Left renal cortex interstitium (tissue), 4 donors: ENCODE measurements around the gene DAD1. TPM values are rescaled to one million over a fixed set of nuclear protein-coding genes. Genes with fewer than 3 reads are reported as not detected.

Experiments used
- DNase-seq, 4 donors: peaks; one replicate each; pipeline ENCODE4 v3.0.0-alpha.2; 2013; ENCODE audit warnings: low read depth in 4 of 4, low spot score in 2 of 4, missing footprints in 1 of 4
- polyA plus RNA-seq, 4 donors: library from polyadenylated mRNA; unstranded; fragments of 120-200 nt; gene quantifications; one replicate each; pipeline ENCODE4 v1.2.1, GENCODE V29; 2013; ENCODE audit not compliant: insufficient read length in 4 of 4

DAD1 gene
- polyA plus RNA-seq, 4 donors, result 239 to 305 (median 248) TPM

DNA sequence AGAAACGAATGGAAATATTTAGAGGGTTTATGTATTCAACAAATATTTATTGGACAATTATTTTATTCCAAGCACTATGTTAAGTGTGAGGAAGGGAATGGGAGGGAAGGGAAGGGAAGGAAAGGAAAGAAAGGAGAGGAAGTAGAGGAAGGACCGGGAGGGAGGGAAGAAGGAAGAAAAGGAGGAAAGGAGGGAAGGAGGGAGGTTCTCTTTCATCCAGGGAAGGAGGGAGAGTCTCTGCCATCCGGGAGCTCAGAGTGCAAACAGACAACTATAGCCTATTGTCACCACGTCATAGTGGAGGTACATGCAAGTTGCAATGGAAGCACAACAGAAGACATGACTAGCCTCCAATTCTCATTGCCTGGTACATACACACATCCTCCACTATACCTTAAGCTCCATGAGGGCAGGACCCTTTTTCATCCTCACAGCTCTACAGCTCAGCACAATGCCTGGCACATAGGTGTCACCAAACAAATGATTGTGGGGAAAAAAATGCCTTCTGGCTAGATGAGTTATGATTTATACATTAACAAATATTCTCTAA is 48.1 kb downstream of the DAD1 start:
- no peak for DNase-seq

GRCh38 chr14:22540293-22540692 is 48.7 kb downstream of the DAD1 start:
- DNase-seq, result no peak

DNA sequence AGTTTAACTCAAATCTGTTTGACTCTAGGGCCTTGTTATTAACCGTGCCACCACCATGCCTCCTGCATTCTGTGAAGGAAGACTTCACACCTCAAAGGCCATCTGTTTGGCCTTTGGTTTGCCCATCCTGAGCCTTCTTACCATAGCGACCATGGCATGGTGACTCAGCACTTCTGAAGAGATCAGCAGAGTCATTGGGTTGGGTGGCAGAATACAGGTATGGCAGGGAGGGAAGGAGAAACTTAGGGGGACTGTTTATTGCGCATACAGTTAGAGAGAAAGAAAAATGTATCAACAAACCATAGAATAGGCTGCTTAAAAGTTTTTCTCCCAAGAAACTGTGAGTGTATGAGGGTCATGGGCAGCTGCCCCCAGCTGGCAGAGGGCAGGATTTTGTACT is 49.2 kb downstream of the DAD1 start:
- DNase-seq, result no peak

DNA sequence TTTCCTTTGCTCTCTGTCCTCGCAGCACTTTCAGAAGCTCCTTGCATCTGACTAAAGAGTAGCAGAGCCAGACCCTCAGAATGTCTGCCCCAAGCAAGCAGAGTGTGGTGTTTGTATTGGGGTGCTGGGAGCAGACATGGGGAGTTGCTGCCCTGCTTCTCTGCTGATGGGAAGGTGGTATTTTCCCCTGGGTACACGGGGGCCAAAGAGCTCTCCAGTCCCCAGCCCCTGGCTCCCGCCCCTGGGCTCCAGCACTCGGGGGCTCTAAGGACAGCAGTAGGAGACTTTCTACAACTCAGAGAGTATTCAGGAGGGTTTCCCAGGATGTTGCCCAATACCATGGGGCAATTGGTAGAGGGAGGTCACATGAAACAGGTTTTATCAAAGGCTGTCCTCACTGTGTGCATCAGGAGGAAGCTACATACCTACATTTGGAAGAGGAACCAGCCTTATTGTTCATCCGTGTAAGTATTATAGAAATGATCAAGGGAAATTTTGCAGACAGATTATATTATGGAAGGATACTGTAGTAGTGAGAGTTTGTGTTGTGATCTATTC is 50.3 kb downstream of the DAD1 start:
- no peak for DNase-seq

DNA sequence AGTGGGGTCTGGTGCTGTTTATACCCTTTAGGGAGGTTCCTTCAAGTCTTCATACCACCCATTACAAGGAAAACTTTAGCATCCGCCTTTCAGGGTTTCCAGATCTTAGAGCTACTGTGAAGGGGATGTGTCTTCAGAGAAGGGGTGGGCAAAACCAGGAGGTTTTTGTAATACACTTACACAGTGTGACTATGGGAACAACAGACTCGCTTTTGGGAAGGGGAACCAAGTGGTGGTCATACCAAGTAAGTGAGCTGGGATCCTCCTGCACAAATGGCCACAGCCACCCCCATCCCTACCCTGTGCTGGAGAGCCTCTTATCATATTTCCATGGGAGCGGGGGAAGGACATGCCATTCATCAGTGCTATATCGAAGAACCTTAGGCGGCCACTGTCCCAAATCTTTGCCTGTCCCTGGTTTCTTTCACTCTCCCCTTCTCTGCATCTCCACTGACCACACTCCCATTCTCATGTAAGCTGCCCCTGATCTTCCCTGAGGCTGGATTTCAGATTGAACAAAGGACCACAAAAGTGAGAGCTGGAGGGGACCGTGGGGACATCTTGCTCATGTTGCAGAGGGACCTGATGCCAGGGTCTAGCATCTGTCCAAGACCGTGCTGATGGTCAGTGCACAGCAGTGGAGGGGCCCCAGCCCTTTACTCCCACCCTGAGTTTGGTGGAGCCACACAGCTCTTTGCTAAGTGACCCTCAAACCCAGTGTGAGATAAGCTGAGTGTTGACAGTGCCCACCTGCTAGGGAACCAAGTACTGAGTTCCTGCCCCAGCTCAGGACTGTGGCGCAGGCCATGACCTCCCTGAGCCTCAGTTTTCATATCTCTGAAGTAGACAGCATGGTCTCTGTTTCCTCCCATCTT is 51.4 kb downstream of the DAD1 start:
- no peak for DNase-seq

DNA sequence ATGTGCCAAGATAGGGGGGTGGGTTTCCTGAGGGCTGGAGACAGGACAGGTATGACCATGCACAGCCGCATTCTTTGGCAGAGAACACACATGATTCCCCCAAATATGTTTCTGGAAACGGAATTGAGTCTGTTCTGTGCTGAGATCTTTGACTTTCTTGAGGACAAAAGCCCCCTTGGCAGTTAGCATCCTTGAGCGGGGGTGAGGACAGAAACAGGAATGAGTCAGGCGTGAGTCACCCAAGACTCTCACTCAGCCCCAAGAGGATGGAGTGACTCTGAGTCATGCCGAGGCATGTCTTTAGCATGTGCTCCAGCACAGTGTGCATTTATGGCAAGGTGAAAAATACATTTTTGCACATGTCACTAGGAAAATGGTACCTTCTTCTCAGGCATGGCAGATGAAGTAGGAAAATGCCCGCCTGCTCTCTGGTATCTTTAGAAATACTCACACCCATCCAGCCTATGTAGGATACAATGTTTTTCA is 52.1 kb downstream of the DAD1 start:
- DNase-seq, result no peak

DNA sequence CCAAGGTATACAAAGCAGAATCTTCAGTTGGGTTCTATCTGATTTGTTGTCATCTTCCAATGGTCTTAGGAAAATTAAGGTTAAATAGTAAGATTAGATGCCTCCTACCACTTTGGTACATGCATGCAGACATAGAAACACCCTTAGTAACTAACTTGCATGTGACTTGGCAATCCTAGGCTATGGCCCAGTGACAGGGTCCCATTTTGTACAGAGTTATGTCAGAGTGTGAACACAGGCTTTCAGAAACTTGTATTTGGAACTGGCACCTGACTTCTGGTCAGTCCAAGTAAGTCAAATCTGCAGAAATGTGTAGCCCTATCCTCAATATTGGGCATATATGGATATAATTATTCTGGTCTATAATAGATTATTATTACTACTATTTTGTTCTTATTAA is 53.1 kb downstream of the DAD1 start:
- no peak for DNase-seq

GRCh38 chr14:22535126-22535525 is 53.9 kb downstream of the DAD1 start:
- no peak for DNase-seq

DNA sequence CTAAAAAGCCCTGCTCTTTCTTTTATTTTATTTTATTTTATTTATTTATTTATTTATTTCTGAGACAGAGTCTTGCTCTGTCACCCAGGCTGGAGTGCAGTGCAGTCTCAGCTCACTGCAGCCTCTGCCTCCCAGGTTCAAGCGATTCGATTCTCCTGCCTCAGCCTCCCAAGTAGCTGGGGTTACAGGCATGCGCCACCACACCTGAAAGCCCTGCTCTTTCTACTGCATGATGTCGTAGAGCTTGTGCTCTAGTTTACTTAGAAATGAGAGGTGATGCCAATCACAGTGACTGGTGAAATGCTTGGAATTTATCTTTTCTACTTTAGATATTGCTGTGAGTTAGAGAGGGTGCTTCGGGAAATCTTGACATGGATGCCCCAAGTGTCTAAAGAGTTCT is 54.5 kb downstream of the DAD1 start:
- no peak for DNase-seq

GRCh38 chr14:22533739-22534359 is 55.2 kb downstream of the DAD1 start:
- DNase-seq, result no peak

DNA sequence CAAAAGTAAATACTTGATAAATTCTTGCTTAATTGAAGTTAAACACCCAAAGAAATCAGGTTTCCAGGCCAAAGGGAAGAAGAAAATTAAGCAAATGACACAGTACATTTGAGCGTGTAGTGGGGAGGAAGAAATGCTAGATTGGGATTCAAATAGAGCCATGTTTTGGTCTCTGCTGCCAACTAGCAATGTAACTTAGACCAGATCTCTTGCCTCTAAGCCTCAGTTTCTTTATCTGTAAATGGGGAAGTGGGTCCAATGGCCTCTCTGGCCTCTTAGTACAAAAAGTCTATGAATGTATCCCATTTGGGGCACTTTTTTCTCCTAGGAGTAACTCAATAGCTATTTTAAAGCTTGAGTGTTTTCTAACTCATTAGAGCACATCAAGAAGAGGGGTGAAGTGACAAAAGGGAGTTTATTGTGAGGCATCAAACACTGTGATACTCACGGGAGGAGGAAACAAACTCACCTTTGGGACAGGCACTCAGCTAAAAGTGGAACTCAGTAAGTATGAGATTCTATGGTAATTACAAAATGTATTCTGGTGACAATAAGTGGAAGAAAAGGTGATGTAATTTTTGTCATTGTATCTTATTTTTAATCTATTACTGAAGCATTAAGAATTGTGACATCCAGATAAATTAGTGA is 55.8 kb downstream of the DAD1 start:
- no peak for DNase-seq

DNA sequence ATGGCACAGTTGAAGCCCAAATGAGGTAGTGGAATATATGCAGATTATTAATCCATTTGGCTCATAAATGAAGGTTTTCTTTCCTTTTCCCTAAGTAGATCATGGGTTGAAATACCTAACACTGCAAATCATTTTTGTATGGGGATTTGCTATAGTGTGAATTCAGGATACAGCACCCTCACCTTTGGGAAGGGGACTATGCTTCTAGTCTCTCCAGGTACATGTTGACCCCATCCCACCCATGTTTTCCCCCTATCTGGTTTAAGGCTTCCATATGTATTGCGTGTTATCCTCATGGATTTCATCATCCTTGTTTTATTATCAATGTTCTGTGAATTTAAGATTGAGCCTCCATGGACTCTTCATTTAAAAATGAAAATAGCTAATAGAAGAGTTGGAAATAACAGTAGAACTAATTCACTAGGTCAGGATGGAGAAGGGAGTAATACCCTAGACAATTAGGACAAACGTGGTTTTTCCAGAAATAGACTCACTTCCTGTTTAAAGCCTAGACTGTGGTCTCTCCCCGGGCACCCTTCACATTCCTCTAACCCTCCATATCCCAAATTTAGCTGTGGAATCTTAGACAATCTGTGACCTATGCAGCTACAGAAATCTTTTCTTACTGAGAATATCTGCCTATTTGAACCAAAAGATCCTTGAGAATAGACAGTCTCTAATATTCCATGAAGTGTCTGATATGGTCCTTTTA is 56.5 kb downstream of the DAD1 start:
- no peak for DNase-seq

- no peak for DNase-seq
Observed at GRCh38 chr14:22531451-22532344, 57.3 kb downstream of the DAD1 start.

- no peak for DNase-seq
Observed at GRCh38 chr14:22530127-22530526, 58.9 kb downstream of the DAD1 start.

DNA sequence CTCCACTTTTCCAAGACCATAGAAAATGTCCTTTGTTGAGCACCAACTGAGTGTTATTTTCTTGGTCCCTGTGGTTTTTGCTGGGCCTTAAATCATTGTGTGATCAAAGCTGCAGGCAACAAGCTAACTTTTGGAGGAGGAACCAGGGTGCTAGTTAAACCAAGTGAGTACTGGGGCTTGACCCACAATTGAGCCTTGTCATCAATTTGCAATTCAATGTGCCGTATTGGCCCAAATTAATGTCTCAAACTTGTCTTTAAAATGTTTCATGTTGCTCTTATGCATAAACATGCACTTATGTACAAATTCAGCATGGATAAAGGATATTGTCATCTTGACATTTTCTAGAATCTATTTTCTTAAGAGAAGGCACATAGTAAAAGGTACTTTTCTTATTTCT is 62.3 kb downstream of the DAD1 start:
- DNase-seq, result no peak

DNA sequence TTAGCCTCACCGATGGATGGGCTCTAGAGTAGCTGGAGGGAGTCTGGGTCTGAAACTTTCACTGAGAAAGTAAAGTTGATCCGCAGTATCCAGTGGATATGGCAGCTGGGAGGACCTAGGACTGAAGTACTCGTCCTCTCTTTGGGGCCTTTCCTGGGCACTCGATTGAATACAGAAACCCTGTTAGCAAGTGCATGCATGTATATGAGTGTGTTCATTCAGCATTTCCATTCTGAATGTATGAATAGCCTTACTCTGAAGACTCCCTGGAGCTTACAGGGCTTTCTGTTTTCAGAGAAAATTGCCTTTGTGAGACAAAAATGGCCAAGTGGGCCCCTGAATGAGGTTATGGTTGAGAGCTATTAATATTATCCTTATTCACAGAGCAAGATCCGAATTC is 62.8 kb downstream of the DAD1 start:
- no peak for DNase-seq

DNA sequence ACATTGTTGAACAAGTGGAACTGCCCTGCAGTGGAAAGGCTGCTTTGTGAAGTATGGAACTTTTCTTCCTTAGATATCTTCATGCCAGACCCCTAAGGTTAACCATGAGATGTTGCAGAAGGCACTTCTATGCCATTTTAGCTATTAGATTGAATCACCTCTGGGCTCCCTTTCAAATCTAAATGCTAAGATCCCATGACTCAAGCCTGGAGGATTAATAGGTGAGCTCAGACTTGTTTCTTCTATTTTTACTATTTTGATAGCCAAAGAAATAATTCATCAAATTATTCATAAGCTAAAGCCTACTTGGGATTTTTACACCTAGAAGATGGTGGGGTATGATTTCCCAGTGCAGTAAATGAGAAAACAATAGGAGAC is 64.3 kb downstream of the DAD1 start:
- DNase-seq, result no peak

GRCh38 chr14:22524115-22524783 is 64.8 kb downstream of the DAD1 start:
- DNase-seq, result no peak

GRCh38 chr14:22523283-22523682 is 65.7 kb downstream of the DAD1 start:
- DNase-seq, result no peak
